ENCODE data around the gene CYP2S1.
"Not testable (repeated sequence)": the region's sequence is repeated elsewhere in the genome, so short reads cannot be mapped to it uniquely, and the experiment has no call there.

Gene CYP2S1

DNA sequence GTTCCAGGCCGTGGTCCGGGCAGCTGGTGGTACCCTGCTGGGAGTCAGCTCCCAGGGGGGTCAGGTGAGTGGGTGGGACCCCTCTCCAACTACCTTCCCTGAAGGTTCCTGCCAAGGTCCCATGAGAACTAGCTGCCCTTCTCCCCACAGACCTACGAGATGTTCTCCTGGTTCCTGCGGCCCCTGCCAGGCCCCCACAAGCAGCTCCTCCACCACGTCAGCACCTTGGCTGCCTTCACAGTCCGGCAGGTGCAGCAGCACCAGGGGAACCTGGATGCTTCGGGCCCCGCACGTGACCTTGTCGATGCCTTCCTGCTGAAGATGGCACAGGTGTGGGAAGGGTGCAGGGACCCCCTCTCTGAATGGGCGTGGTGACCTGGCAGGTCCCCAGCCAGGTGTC, 5.5 kb downstream of the CYP2S1 start:
- H2AFZ ChIP-seq (ENCODE audit: low read length), result no peak overlapping the region
- H3K9ac ChIP-seq (ENCODE audit: low read depth, low read length, poor library complexity, severe bottlenecking), result no peak overlapping the region
- no peaks in the 10 kb centered on the region for H3K9me3 ChIP-seq (ENCODE audit: insufficient read depth, low read depth, low read length)
- H3K27me3 ChIP-seq (ENCODE audit: insufficient read depth, low read length, poor library complexity, severe bottlenecking), result peaks cover under 1% of the 10 kb centered on the region
- no peaks in the 10 kb centered on the region for H4K20me1 ChIP-seq (ENCODE audit: insufficient read depth, low read length, poor library complexity, severe bottlenecking)
- no peaks in the 10 kb centered on the region for H3K79me2 ChIP-seq (ENCODE audit: insufficient read depth, low read length)
- no peaks in the 10 kb centered on the region for H3K9me2 ChIP-seq (replicated peaks; ENCODE audit: low read depth, low read length)
- H3K4me3 ChIP-seq (ENCODE audit: low read length, poor library complexity, severe bottlenecking), result no peak overlapping the region
- H3K36me3 ChIP-seq (ENCODE audit: insufficient read depth, low read length), result no peaks in the 10 kb centered on the region
- H3K4me2 ChIP-seq (ENCODE audit: low read depth, low read length, poor library complexity, severe bottlenecking), result no peak overlapping the region
- H3F3A ChIP-seq (ENCODE audit: low read depth), result no peaks in the 10 kb centered on the region
- H3K4me1 ChIP-seq (ENCODE audit: insufficient read depth, low read length, poor library complexity, severe bottlenecking), result peaks cover 8% of the 10 kb centered on the region
- TF ChIP-seq EZH2phosphoT487 (IDR thresholded peaks at IDR 0.05; ENCODE audit: borderline replicate concordance), result no peak
- TF ChIP-seq, protein P1, sequence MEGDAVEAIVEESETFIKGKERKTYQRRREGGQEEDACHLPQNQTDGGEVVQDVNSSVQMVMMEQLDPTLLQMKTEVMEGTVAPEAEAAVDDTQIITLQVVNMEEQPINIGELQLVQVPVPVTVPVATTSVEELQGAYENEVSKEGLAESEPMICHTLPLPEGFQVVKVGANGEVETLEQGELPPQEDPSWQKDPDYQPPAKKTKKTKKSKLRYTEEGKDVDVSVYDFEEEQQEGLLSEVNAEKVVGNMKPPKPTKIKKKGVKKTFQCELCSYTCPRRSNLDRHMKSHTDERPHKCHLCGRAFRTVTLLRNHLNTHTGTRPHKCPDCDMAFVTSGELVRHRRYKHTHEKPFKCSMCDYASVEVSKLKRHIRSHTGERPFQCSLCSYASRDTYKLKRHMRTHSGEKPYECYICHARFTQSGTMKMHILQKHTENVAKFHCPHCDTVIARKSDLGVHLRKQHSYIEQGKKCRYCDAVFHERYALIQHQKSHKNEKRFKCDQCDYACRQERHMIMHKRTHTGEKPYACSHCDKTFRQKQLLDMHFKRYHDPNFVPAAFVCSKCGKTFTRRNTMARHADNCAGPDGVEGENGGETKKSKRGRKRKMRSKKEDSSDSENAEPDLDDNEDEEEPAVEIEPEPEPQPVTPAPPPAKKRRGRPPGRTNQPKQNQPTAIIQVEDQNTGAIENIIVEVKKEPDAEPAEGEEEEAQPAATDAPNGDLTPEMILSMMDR (conservative IDR thresholded peaks at IDR 0.05; ENCODE audit: low read length), result no peak

DNA sequence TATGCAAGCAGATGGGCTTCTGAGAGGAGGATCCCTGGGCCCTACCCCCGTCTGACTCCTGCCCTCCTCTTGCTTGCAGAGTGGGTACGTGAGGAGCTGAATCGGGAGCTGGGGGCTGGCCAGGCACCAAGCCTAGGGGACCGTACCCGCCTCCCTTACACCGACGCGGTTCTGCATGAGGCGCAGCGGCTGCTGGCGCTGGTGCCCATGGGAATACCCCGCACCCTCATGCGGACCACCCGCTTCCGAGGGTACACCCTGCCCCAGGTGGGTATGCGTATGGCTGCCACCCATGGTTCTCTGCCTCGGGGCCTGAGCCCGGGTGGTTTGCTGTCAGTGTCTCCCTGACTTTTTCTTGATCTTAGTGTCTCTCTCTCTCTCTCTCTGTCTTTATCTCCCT, 10.4 kb downstream of the CYP2S1 start:
- no peak overlapping the region for H3K4me2 ChIP-seq (ENCODE audit: low read depth, low read length, poor library complexity, severe bottlenecking)

DNA sequence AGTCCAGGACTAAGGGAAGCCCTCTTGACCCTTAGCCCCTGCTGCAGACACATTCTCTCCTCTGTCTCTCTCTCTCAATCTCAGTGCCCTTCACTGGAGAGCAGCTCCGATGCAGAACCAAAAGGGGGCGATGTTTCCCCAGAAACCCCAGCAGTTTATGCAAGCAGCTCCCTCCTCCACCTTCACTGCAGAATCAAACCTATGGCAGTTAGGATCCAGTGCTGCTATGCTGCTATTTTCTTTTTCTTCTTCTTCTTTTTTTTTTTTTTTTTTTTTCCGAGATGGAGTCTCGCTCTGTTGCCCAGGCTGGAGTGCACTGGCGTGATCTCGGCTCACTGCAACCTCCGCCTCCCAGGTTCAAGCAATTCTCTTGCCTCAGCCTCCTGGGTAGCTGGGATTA, 11.3 kb downstream of the CYP2S1 start:
- H3K27me3 ChIP-seq (ENCODE audit: insufficient read depth, low read length, poor library complexity, severe bottlenecking); H3K36me3 ChIP-seq (ENCODE audit: insufficient read depth, low read length); H3K9ac ChIP-seq (ENCODE audit: low read depth, low read length, poor library complexity, severe bottlenecking); H3K4me2 ChIP-seq (ENCODE audit: low read depth, low read length, poor library complexity, severe bottlenecking); H3K9me2 ChIP-seq (replicated peaks; ENCODE audit: low read depth, low read length); H3F3A ChIP-seq (ENCODE audit: low read depth); H4K20me1 ChIP-seq (ENCODE audit: insufficient read depth, low read length, poor library complexity, severe bottlenecking); H3K9me3 ChIP-seq (ENCODE audit: insufficient read depth, low read depth, low read length); H3K4me3 ChIP-seq (ENCODE audit: low read length, poor library complexity, severe bottlenecking); H3K79me2 ChIP-seq (ENCODE audit: insufficient read depth, low read length); H2AFZ ChIP-seq (ENCODE audit: low read length); H3K4me1 ChIP-seq (ENCODE audit: insufficient read depth, low read length, poor library complexity, severe bottlenecking): not testable (repeated sequence)
- TF ChIP-seq, protein P1 (conservative IDR thresholded peaks at IDR 0.05; ENCODE audit: low read length), result peak; percentile 83

More for the DNA sequence above, 10.4 kb downstream of the CYP2S1 start:
- H3K9me2 ChIP-seq (replicated peaks; ENCODE audit: low read depth, low read length), result no peaks in the 10 kb centered on the region
- no peaks in the 10 kb centered on the region for H4K20me1 ChIP-seq (ENCODE audit: insufficient read depth, low read length, poor library complexity, severe bottlenecking)
- H3K4me1 ChIP-seq (ENCODE audit: insufficient read depth, low read length, poor library complexity, severe bottlenecking), result no peaks in the 10 kb centered on the region
- no peaks in the 10 kb centered on the region for H3K79me2 ChIP-seq (ENCODE audit: insufficient read depth, low read length)
- no peak overlapping the region for H2AFZ ChIP-seq (ENCODE audit: low read length)
- TF ChIP-seq, protein P1 (conservative IDR thresholded peaks at IDR 0.05; ENCODE audit: low read length), result no peak
- no peak for TF ChIP-seq EZH2phosphoT487 (IDR thresholded peaks at IDR 0.05; ENCODE audit: borderline replicate concordance)
- no peaks in the 10 kb centered on the region for H3K9me3 ChIP-seq (ENCODE audit: insufficient read depth, low read depth, low read length)
- no peaks in the 10 kb centered on the region for H3K27me3 ChIP-seq (ENCODE audit: insufficient read depth, low read length, poor library complexity, severe bottlenecking)
- H3K36me3 ChIP-seq (ENCODE audit: insufficient read depth, low read length), result no peaks in the 10 kb centered on the region
- no peaks in the 10 kb centered on the region for H3F3A ChIP-seq (ENCODE audit: low read depth)
- H3K4me3 ChIP-seq (ENCODE audit: low read length, poor library complexity, severe bottlenecking), result no peak overlapping the region
- no peak overlapping the region for H3K9ac ChIP-seq (ENCODE audit: low read depth, low read length, poor library complexity, severe bottlenecking)
